GM10266 (cell line): Measurements from ENCODE around the gene MRPS22.

Experiments
- DNase-seq: peaks from one replicate; pipeline ENCODE4 v3.0.0; 2012; ENCODE audit errors: extremely low spot score
- CTCF ChIP-seq: IDR thresholded peaks from 2 replicates; pipeline ENCODE4 v1.5.1; 2012; ENCODE audit warnings: mild to moderate bottlenecking, low read depth; ENCODE audit not compliant: control insufficient read depth, insufficient read depth; ENCODE audit errors: missing control alignments

MRPS22 gene

DNA sequence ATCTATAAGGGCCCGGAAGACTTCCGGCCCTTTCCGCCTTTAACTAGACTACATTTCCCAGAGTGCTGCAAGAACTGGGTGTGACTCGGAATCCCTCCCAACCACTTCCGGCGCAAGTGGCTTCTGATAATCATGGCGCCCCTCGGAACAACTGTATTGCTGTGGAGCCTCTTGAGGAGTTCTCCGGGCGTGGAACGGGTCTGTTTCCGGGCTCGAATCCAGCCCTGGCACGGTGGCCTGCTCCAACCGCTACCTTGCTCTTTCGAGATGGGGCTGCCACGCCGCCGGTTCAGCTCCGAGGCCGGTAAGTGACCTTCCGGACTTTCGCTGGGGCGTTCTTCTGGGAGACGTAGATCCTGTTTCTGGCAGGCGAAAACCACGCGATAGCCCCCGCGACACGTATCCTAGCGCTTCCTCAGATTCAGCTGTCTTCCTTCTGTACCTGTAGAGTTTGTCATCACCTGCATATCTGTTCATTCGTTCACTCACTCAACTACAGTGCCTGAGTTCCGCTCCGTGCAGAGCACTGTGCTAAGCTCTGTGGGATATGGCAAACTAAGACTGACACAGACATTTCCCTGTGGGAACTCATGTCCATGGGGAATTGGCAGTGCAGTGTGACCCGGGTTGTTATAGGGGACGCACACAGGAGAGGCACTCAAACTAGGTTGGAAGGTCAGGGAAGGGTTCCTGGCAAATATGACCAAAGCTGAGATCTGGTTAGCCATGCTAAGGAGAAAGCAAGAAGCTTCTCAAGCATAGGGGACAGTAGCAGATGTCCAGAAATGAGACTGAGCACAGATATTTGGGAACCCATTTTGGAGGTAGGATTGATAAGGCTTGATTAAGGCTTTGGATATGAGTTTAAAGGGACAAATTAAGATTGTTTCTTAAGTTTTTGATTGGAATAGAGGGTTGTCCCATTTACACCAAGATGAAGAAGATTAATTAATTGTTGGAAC, at the start of gene MRPS22:
MRPS22 (plus strand) TSS at position 126 of the 962 bp plus-strand sequence; CDS start at position 133, 7 bp downstream.
- DNase-seq, result peak; percentile 86
- TF ChIP-seq CTCF, result no peak

DNA sequence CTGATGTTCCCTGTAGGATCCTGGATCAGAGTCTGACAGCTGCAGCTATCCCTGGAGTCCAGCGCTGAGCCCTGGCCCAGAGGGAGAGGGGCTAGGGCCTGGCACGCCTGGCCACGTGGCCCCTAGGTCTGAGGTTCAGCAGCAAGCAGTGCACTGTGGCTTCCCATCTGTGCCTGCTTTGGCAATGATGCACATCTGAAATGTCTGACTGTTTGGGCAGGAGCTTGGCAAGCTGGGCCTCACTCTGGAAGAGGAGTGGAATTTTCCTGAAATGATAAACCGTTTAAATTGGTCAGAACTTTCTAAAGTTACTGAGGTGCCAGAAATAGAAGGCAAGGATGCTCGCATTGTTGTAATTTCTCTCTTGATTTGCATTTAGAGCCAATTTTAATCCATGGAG, 48.8 kb upstream of the MRPS22 start:
- DNase-seq, result no peak
- no peak for TF ChIP-seq CTCF

- TF ChIP-seq CTCF, result no peak
- no peak for DNase-seq
Measured at GRCh38 chr3:139296141-139296718, 47.6 kb upstream of the MRPS22 start.

GRCh38 chr3:139297588-139298311, 46.1 kb upstream of the MRPS22 start:
- TF ChIP-seq CTCF, result no peak
- no peak for DNase-seq

DNA sequence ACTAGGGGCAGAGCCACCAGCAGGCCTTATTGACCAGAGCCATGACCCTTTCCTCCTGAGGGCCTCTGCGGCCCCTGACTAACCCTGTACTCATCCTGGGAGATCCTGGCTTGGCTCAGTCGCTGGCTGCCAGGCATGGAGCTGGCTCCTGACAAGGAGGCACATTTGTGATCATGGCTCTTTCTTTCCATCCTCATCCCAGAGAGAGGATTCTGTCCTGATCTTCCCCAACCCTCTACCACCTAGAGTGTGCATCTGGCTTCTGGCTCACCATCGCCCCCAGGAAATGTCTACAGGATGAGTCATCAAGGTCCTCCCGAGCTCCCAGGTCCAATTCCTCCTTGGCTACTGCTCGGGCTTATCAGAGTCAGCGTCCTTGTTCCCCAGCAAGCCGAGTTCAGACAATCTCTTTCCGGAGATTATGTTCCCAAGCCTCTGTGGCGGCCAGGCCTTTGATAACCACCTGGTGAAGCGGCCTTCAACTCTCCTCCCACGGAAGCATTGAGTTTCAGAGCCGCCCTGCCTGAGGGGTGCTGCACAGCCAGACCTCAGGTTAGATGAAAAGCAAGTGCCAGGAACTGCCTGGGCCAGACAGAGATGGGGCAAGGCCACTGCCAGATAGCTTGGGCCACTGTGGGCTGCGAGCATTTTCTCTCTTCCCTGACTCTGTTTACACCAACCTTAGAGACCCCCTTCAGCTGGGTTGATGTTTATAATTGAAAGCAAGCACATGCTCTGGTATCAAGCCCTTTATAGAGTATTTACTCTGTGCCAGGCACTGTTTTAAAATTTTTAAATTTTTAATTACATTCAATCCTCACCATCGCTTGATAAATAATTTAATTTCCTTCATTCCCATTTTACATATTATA, 44.3 kb upstream of the MRPS22 start:
- no peak for DNase-seq
- TF ChIP-seq CTCF, result no peak

- no peak for TF ChIP-seq CTCF
Measured at GRCh38 chr3:139300416-139300815, 43.4 kb upstream of the MRPS22 start.

More at GRCh38 chr3:139300416-139300815, 43.4 kb upstream of the MRPS22 start:
- DNase-seq, result no peak
